Measurements from ENCODE around the gene ONECUT3. TPM values are rescaled to one million over a fixed set of nuclear protein-coding genes. Genes with fewer than 3 reads are reported as not detected.
"Not testable (repeated sequence)": the region's sequence is repeated elsewhere in the genome, so short reads cannot be mapped to it uniquely, and the experiment has no call there.

Gene ONECUT3
- total RNA-seq, 2 experiments from 2014 or later, result not detected

- CTCF ChIA-PET, result interaction anchor here (1.2 to 1.4 kb wide), 2 partner anchors 12 to 36 kb away, joined by 4 read pairs; no protein-coding TSS in a partner anchor
- Mint-ChIP-seq H3K4me1 (ENCODE audit: low read depth) (peaks cover 6% of the 10 kb centered on the region), H3K9me3 (no peaks in the 10 kb centered on the region), H3K27ac (no peak overlapping the region), H3K36me3 (ENCODE audit: low read depth) (no peaks in the 10 kb centered on the region), H3K27me3 (peaks cover 11% of the 10 kb centered on the region), H3K4me3 (no peak overlapping the region)
- no peak for ATAC-seq
- intact Hi-C loops (cut with micrococcal nuclease), result no loop called here
- POLR2A ChIA-PET, result interaction anchor here (0.5 kb wide), 1 partner anchor 40 kb away, joined by 3 read pairs; no protein-coding TSS in a partner anchor
- no peak for DNase-seq
- TF ChIP-seq CTCF (IDR thresholded peaks at IDR 0.05), result no peak
Observed at GRCh38 chr19:1790054-1790792, 36.9 kb downstream of the ONECUT3 start.

DNA sequence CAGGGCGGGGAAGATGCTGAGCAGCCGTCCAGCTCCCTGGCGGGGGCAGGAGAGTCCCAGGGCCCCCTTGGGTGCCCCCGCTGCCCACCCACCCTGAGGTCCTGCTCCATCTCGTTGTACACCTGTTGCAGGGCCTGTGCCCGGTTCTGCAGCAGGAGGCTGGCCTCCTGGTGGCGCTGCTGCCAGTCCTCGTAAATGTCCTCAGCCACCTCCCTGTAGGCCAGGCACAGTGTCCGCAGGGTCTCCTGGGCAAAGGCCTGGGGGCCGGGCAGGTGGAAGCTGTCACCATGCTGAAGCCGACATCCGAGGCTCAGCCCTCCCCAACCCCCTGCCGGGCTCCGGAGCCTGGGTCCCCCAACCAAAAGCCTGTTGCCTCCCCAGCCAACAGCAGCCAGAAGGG is 38.6 kb downstream of the ONECUT3 start:
- no peak for TF ChIP-seq CTCF (IDR thresholded peaks at IDR 0.05)
- no peaks in the 10 kb centered on the region for H3K9me3 Mint-ChIP-seq
- no peak for DNase-seq
- no peaks in the 10 kb centered on the region for H3K36me3 Mint-ChIP-seq (ENCODE audit: low read depth)
- peaks cover 14% of the 10 kb centered on the region for H3K27me3 Mint-ChIP-seq
- H3K4me3 Mint-ChIP-seq, result no peak overlapping the region
- CTCF ChIA-PET, result interaction anchor here (0.6 to 5.9 kb wide), 2 partner anchors 10 to 34 kb away, joined by 3 to 40 read pairs; no protein-coding TSS in a partner anchor
- H3K27ac Mint-ChIP-seq, result no peak overlapping the region
- H3K4me1 Mint-ChIP-seq (ENCODE audit: low read depth), result peaks cover 8% of the 10 kb centered on the region
- intact Hi-C loops (cut with micrococcal nuclease), result no loop called here
- POLR2A ChIA-PET, result interaction anchor here (0.6 to 0.7 kb wide), 2 partner anchors 10 to 33 kb away, joined by 4 read pairs; no protein-coding TSS in a partner anchor
- no peak for ATAC-seq

DNA sequence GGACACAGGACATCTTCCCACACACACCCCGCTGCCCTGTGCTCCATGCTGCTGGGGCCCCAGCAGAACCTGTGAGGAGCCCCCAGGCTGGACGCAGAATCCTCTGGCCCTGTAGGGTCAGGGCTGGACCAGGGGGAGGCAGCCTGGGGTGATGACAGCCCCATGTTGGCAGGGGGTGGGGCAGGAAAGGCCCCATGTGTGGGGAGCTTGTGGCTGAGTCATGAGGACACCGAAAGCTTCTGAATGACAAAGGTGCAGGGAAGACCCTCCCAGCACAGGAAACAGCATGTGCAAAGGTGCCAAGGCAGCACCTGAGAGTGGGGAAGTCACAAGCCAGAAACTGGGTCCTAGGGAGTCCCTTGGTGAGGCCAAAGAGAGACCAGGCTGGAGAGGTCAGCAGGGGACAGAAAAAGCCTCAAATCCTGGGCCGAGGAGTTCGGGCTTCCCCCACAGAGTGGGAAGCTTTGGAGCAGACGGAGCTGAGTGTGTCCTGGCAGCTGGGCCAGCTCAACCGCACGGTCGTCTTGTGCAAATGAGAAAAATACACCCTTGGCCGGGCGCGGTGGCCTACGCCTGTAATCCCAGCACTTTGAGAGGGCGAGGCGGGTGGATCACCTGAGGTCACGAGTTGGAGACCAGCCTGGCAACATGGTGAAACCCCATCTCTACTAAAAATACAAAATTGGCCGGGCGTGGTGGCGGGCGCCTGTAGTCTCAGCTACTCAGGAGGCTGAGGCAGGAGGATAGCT is 41.3 kb downstream of the ONECUT3 start:
- TF ChIP-seq CTCF (IDR thresholded peaks at IDR 0.05), result no peak
- ATAC-seq (peak; percentile 34), DNase-seq (peak; percentile 43)
- Mint-ChIP-seq H3K36me3 (ENCODE audit: low read depth) (no peaks in the 10 kb centered on the region), H3K9me3 (no peaks in the 10 kb centered on the region), H3K4me1 (ENCODE audit: low read depth) (peaks cover 8% of the 10 kb centered on the region), H3K4me3 (no peak overlapping the region), H3K27ac (no peak overlapping the region), H3K27me3 (peaks cover 6% of the 10 kb centered on the region)
- CTCF ChIA-PET, result interaction anchor here (1.0 to 5.9 kb wide), 11 partner anchors 12 to 253 kb away, joined by 3 to 40 read pairs (median 7); no protein-coding TSS in a partner anchor
- intact Hi-C loops (cut with micrococcal nuclease), result no loop called here
- POLR2A ChIA-PET, result interaction anchor here (1.0 kb wide), 1 partner anchor 11 kb away, joined by 3 read pairs; no protein-coding TSS in a partner anchor

DNA sequence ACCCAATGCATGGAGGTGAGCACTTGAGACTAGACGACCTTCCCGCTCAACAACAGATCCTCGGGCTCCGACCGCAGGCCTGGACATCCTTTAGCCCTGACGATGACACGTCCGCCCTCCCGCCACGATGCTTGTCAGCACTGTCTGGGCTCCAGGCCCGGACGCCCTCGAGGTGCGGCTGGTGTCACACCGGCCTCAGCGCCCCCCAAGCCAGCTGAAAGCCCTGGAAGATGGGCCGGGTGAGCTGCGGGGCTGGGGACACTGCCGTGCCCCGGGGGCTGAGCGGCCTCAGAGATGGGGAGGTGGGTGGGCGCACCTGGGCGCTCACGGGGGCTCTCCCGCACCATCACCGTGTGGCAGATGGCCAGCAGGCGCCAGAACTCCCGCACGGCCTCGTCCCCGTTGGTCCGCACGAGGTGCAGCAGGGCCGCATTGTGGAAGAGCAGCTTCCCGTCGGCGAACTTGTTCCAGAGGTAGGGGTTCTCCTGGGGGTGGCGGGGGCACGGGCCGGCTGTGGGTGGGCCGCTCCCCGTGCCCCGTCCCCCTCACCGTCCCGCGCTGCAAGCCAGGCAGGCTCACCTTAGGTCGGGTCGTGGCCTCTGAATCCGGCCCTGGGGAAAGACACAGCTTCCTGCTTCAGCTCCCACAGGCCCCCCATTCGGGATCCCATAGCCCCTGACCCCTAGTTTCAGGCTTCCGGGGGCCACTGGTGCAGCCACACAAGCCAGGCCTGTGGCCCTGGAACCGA is 43.3 kb downstream of the ONECUT3 start:
- intact Hi-C loops (cut with micrococcal nuclease), result no loop called here
- Mint-ChIP-seq H3K4me1 (ENCODE audit: low read depth) (peaks cover 8% of the 10 kb centered on the region), H3K4me3 (no peak overlapping the region), H3K27ac (no peak overlapping the region), H3K36me3 (ENCODE audit: low read depth) (no peaks in the 10 kb centered on the region), H3K9me3 (no peaks in the 10 kb centered on the region), H3K27me3 (peaks cover 4% of the 10 kb centered on the region)
- DNase-seq (no peak), ATAC-seq (no peak)
- POLR2A ChIA-PET, result no interaction called here
- CTCF ChIA-PET, result interaction anchor here (0.5 to 5.9 kb wide), 10 partner anchors 9 to 250 kb away, joined by 3 to 40 read pairs (median 8); no protein-coding TSS in a partner anchor
- TF ChIP-seq CTCF (IDR thresholded peaks at IDR 0.05), result no peak

- H3K36me3 Mint-ChIP-seq (ENCODE audit: low read depth); H3K4me3 Mint-ChIP-seq; H3K27ac Mint-ChIP-seq; intact Hi-C loops (cut with micrococcal nuclease); H3K27me3 Mint-ChIP-seq; ATAC-seq; H3K4me1 Mint-ChIP-seq (ENCODE audit: low read depth); POLR2A ChIA-PET; H3K9me3 Mint-ChIP-seq; DNase-seq: not testable (repeated sequence)
- CTCF ChIA-PET, result interaction anchor here (1.1 to 5.9 kb wide), 5 partner anchors 9 to 251 kb away, joined by 3 to 40 read pairs (median 6); no protein-coding TSS in a partner anchor
Observed at GRCh38 chr19:1797313-1797712, 44.0 kb downstream of the ONECUT3 start.
